NCI-H2081 (cell line): ENCODE measurements around the gene GIT2.
A peak's percentile ranks its signal among the peaks of the same experiment; 100 is the strongest.
"Not testable (repeated sequence)": the region's sequence is repeated elsewhere in the genome, so short reads cannot be mapped to it uniquely, and the experiment has no call there.

Experiments
- DNase-seq, 2 experiments: peaks; one replicate each; lab custom pipeline; 2025; lab: John Stamatoyannopoulos, UW

GIT2 gene

GRCh38 chr12:109995686-109996482, at the start of gene GIT2:
Gene GIT2 (minus strand): TSS chr12:109996368. CDS start chr12:109996224, 144 bp downstream.
- DNase-seq, result peak; percentile 92 to 96

GRCh38 chr12:110042264-110042663, 46.1 kb upstream of the GIT2 start:
- DNase-seq, result no peak

DNA sequence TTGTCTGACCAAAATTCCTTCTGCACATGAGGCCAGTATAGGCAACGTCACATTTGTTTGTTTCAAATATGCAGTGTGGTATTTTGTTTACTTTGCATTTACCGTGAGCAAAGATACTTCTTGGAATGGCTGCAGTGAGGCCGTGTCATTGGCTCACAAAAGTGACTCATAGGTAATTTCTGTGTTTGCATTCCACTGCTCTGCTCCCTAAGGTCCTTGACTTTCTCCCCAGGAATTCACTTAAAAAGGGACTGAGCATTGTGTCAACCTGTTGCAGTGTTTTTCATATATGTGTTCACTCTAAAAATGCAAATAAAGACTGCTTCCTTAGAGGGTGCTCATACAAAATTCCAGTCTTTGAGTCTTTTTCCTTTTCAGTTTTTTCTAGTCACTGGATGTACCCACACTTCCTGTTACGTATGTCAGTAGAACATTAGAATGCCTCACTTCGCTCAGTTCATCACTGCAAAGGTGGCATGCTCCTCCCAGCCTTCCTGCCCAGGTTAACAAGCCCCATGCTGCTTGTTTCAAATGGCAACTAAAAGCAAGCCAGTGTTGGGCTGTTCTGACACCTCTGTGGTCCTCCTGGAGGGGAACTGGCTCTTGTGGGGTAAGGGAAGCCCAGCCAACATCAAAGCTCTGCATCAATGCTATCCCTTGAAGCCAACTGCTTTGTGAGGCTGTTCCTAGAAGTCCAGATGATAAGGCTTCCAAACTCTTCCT, 43.1 kb upstream of the GIT2 start:
- DNase-seq, result no peak

DNA sequence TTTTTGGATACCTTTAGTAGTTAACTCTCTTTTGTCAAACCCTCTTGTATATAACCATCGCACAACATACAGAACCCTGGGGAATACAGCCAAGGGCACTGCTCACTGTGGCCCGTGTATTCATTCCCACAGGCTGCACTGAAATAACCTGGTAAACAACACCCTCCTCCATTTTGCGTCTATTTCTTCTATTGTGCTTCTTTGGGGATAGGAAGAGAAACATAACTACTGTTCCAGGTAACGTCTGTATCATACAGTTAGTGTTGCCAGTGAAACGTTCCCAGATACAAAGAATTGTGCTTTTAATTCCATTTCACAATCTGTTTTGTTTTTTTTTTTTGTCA, 42.5 kb upstream of the GIT2 start:
- no peak for DNase-seq

- DNase-seq, result no peak
Observed at GRCh38 chr12:110037315-110037714, 41.1 kb upstream of the GIT2 start.

DNA sequence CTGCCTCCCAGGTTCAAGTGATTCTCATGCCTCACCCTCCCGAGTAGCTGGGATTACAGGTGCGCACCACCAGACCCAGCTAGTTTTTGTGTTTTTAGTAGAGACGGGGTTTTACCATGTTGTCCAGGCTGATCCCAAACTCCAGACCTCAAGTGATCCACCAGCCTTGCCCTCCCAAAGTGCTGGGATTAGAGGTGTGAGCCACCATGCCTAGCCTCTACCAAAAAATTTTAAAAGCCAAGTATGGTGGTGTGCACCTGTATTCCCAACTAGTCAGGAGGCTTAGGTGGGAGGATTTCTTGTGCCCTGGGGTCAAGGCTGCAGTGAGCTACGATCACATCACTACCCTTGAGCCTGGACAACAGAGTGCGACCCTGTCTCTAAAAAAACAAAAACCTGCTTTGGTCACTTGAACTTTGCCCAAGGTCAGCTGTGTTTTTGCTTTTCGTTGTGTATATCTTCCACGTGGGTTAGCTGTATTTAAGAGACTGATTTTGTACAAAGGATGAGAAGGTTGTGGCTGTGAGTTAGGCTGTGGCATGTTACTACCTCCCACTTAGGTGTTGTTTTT, 39.5 kb upstream of the GIT2 start:
- DNase-seq, result no peak

- DNase-seq, result no peak
Observed at GRCh38 chr12:110033888-110034287, 37.7 kb upstream of the GIT2 start.

DNA sequence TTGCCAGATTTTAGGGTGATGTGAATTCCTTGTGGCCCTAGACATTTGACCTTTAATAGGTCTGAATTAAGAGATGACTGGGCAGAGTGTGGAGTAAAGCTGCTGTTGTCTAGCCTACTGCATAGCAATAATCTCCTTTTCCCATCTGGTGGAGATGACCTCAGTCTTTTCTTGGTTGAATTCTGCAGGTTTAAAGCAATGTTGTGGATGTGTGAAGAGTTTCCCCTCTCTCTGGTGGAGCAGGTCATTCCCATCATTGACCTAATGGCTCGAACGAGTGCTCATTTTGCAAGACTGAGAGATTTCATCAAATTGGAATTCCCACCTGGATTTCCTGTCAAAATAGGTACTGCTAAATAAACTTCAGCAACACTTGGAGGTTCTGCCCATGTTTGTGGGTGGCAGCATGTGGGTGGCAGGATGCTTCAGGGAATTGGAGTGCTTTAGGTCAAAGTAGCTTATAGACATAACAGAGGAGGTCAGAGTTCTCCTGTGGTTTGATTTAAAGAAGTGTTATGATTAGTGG, 33.2 kb upstream of the GIT2 start:
- DNase-seq, result no peak

- no peak for DNase-seq
Observed at GRCh38 chr12:110028323-110028722, 32.2 kb upstream of the GIT2 start.

DNA sequence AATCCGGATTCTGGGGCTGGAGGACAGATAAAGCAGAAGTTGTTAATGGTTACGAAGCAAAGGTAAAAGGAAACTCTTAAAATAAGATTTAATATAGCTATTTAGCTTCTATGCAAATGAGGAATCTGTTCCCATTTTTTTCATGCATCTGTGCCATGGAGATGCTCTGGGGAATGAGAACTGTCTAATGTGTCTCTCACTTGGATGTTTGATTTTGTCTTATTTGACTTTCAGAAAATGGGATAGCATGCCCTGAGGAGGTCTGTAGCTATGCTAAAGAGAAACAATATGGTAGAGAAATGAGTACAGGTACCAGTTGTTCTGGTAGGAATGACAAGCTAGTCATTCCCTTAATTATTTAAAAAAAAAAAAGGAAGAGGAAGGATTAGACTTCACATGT, 27.9 kb upstream of the GIT2 start:
- no peak for DNase-seq

GRCh38 chr12:110023059-110023980, 27.2 kb upstream of the GIT2 start:
- DNase-seq, result peak in 1 of 2 experiments; percentile 10

DNA sequence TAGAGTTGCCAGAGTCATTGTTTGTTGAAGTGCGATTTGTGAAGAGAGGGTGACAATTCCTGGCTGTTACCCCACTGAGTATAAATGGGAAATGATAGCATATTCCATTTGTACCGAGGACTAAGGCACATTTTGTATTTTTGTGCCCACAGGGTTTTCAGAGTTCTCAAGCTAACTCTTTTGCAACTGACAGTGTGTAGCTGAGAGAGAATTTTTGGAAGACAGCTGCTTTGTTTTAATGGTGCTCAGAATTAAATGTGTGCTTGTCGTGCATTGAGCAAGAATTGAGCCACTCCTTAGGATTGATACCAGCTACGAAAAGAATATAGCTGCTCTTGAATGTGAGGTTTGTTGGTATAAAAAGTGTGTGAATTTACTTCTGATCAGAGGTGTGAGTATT, 24.8 kb upstream of the GIT2 start:
- DNase-seq, result no peak

- no peak for DNase-seq
Observed at GRCh38 chr12:110015132-110015531, 19.0 kb upstream of the GIT2 start.

DNA sequence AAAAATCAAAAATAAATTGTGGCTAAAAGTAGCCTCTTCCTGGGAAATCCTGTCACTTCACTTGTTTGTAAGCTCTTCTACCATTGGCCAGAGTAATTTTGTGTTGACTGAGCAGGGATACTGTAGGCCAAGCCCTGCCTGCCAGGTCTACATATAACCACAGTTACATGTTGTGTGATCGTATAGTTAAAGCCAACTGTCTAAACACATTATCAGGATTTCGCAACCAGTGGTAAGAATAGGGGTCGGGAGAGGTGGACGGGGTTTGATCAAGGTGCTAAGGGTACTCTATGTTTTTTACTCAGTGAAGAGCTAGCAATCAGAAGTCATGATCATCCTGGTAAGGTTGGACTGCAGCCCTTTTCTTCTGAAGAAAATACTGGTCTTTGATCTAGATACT, 16.5 kb upstream of the GIT2 start:
- DNase-seq, result no peak

DNA sequence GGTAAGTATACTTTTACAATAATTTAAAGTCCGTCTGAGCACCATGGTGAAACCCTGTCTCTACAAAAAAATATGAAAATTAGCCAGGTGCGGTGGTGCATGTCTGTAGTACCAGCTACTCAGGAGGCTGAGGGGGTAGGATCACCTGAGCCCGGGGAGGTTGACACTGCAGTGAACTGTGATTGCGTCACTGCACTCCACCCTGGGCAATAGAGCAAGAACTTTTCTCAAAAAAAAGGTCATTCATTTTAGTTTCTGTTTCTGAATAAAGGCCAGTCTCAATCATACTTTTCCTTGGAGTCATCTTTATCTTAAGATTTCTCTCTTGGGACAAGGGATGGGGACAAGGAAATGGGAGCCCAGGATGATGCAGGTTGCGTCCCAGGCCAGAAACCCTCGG, 16.0 kb upstream of the GIT2 start:
- no peak for DNase-seq

- no peak for DNase-seq
Observed at GRCh38 chr12:110010853-110011723, 14.9 kb upstream of the GIT2 start.

- not testable (repeated sequence) for DNase-seq
Observed at GRCh38 chr12:110008681-110009398, 12.7 kb upstream of the GIT2 start.

GRCh38 chr12:110007881-110008280, 11.7 kb upstream of the GIT2 start:
- DNase-seq, result no peak

- DNase-seq, result no peak
Observed at GRCh38 chr12:110006115-110006514, 9.9 kb upstream of the GIT2 start.

- no peak for DNase-seq
Observed at GRCh38 chr12:110005319-110005973, 9.3 kb upstream of the GIT2 start.
